Hindlimb muscle (tissue), 1 donor: ENCODE data around the gene BCAP29. TPM values are rescaled to one million over a fixed set of nuclear protein-coding genes. Genes with fewer than 3 reads are reported as not detected.

Experiments used
- DNase-seq: peaks from one replicate; pipeline ENCODE4 v3.0.0-alpha.2; 2013
- polyA plus RNA-seq: library from polyadenylated mRNA; unstranded; fragments of 120-200 nt; gene quantifications from one replicate; pipeline ENCODE4 v1.2.1, GENCODE V29; 2013; ENCODE audit not compliant: insufficient read length

BCAP29 gene
- polyA plus RNA-seq, 1 donor: 39.5 TPM

- DNase-seq: no peak
These were observed 2.8 kb downstream of the BCAP29 start for GRCh38 chr7:107582875-107583274.

- DNase-seq: no peak
These were observed 4.7 kb downstream of the BCAP29 start for GRCh38 chr7:107584716-107585115.

DNA sequence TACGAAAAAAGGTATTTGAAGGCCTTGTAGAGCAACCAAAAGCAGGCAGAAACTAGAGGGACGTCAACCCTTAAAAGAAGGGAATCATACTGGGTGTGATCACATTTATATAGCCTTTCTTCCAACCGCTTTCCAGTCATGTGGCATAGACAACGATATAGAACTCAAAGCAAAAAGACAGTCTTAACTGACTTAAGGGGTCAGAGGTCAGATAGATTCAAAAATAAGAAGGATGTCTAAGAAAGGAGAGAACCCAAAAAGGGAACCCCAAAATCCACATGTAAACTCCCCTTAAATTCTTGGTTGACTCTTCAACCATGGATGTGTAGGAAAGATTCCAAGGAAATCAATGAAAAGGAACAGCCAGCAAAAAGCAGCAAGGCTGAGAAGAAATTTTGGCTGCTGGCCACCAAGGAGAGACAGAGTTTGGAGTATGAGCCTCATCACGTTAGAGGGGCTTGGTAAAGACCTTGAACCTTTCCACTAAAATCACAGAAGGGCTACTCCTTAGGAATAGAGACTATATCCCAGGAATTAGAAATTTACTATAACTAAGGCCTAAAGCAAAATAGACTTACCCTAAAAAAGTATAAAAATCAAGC, 8.6 kb downstream of the BCAP29 start:
- no peak for DNase-seq

DNA sequence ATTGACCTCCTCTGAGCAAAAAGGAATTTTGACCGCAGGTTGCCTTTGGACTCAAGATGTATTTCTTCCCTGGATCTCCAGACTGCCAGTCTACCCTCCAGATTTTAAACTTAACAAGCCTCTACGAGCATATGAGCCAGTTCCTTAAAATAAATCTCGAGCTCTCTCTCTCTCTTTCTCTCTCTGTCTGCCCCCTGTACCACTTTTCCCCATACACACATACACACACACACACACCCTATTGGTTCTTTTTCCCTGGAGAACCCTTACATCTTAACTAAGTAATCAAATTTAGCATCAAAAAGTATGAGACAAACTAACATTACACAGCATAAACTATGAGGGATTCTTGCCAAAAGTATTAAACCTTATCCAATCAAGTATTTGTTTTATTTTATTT, 11.4 kb downstream of the BCAP29 start:
- DNase-seq: no peak

DNA sequence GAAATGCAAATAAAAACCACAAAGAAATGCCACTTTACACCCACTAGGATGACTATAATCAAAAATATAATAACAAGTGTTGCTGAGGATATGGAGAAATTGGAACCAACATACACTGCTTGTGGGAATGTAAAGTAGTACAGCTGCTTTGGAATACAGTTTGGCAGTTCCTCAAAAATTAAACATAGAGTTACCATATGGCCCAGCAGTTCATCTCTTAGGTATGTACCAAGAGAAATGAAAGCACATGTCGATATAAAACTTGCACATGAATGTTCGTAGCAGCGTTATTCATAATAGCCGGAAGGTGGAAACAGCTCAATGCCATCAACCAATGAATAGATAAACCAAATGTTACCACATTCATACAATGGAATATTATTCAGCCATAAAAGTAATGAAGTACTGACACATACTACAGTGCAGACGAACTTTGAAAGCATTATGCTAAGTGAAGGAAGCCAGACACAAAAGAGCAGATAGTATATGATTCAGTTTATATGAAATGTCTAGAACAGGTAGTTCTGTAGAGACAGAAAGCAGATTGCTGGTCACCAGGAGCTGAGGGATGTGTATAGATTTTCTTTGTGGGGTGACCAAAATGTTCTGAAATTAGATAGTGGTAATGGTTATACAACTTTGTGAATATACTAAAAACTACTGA, 12.4 kb downstream of the BCAP29 start:
- no peak for DNase-seq

GRCh38 chr7:107593025-107593410, 13.0 kb downstream of the BCAP29 start:
- DNase-seq: no peak

GRCh38 chr7:107594961-107595737, 15.1 kb downstream of the BCAP29 start:
- DNase-seq: no peak

- DNase-seq: no peak
These were observed 17.0 kb downstream of the BCAP29 start for GRCh38 chr7:107596881-107597581.

GRCh38 chr7:107597582-107597916, 17.5 kb downstream of the BCAP29 start:
- no peak for DNase-seq

GRCh38 chr7:107597953-107598352, 17.9 kb downstream of the BCAP29 start:
- DNase-seq: no peak

- no peak for DNase-seq
These were observed 19.2 kb downstream of the BCAP29 start for GRCh38 chr7:107599262-107599661.

DNA sequence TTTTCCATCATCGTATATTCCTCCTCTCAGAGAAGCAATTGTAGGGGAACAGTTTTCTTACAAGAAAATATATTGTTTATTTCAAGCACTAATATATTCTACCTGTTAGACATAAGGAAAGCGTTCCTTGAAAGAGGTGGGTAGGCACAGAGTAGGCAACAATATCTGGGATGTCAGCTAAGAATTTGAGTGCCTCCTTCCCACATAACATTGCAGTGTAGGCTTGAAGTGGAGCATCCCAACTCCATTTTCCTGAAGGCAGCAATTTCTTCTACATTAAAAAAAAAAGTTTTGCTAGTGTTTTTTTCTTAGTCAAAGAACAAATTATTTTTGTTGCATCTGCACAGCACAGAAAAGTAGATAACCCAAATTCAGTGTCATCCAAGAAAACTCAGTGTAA, 20.8 kb downstream of the BCAP29 start:
- DNase-seq: no peak

- no peak for DNase-seq
These were observed 25.3 kb downstream of the BCAP29 start for GRCh38 chr7:107605218-107605815.

DNA sequence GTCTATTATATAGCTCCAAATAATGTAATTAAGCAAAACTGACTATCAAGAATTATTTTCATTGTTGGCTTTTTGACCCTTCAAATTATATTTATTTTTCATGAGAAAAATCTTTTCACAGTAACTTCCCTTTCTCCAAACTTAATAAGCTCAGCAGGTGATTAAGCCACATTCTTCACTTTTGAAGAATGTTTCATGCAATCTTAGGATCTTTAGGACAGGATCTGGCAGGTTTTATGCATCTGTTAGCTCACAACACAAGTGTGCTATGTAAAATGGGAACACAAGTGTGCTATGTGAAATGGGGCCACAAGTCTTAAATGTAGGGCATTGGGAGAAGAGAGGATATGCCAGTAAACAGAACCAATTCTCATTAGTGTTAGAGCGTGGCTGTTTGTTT, 26.3 kb downstream of the BCAP29 start:
- no peak for DNase-seq

- DNase-seq: peak; percentile 11
These were observed 29.8 kb downstream of the BCAP29 start for GRCh38 chr7:107609811-107610261.

- no peak for DNase-seq
These were observed 30.3 kb downstream of the BCAP29 start for GRCh38 chr7:107610323-107610722.

DNA sequence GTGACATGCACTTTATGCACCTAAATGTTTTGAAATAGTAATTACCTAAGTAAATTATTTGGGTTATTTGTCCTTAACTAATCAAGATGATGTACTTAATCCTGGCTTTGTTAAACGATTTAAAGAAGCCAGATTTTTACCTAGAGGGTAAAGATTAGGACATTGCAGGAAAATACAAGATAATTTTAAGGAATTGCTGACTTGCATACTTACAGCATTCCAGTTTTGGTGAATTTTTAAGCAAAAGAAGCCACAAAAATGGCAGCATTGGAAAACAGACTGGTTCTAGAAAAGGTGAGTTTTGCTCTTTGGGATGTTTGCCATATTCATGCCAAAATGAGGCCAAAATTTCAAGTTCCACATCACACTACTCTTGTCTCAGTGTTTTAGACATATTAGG, 33.4 kb downstream of the BCAP29 start:
- DNase-seq: no peak

GRCh38 chr7:107613948-107614347, 33.9 kb downstream of the BCAP29 start:
- no peak for DNase-seq

DNA sequence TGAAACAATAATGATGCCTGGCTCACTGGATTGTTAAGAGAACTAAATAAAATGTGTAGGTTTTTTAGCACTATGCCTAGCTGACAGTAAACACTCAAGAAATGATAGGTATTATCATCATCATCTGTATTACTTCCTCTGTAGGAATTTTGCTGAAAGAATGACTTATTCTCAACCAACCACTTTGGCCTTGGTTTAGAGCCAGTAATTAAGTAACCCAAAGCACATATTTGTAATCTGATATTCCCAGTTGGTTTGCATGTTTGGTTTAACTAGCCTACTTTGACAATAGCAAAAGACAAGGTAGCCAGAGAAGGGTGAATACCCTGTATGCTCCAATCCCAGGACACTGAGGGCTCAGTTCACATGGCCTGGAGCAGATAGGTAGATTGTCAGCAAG, 34.4 kb downstream of the BCAP29 start:
- DNase-seq: no peak

GRCh38 chr7:107615910-107616680, 36.0 kb downstream of the BCAP29 start:
- DNase-seq: no peak

DNA sequence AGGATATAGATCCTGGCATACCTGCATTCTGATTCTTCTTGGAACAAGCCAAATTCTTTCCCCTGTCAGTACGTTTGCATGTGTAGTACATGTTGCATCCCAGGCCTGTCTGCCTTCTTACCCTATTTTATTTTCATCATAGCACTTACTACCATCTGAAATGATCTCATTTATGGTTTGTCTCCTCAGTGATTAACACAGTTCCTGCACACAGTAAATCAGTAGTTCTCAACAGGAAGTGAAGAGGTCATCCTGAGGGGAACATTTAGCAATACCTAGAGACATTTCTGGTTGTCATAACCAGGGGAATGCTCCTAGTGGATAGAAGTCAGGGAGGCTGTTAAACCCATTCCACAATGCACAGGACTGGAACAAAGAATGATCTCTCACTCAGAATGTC, 42.4 kb downstream of the BCAP29 start:
- DNase-seq: no peak

- no peak for DNase-seq
These were observed 42.8 kb downstream of the BCAP29 start for GRCh38 chr7:107622894-107623293.
